GM21360 (cell line): ENCODE results near the gene NCBP3.

ENCODE experiments used
- ATAC-seq: cut with Tn5 transposase; IDR thresholded peaks from one replicate; pipeline ENCODE4 v1.9.1; 2021; ENCODE audit warnings: mild to moderate bottlenecking, moderate library complexity; ENCODE audit not compliant: unreplicated experiment

NCBP3 gene

DNA sequence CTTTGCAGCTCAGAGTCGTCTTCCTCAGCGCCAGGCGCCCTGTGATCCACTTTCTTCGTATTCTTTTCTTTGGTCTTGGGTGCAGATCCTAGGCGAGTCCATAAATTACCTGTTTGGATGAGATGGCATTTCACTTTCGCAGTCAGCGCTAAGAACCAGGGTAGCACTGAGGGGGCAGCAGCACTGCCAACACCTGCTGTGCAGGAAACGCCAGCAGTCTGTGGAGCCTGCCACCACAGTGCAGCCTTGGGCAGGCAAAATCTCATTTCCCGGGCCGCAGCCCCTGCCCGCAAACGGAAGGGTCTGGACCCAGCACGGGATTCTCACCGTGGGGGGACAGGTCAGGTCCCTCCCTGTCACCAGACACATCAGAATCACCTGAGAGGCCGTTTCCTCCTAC lies 32.9 kb downstream of the NCBP3 start:
- ATAC-seq: no peak

DNA sequence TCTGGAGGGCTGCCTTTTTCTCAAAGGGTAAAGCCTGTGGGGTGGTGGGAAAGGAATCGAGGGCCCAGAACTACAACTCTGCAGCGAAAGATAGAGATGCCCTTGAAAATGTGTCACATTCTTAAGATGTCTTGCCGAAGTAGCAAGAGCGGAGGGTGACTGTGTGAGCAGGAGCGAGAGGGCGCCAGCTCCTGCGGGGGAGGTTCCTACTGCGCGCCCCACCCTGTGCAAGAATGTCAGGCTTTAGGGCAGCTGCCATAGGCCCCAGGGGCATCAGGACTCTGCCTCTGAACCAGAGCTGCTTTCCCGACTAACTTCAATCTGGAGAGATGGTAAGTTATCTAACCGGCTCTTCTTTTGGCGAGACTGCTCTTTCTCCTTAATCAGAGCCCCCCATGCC lies 33.3 kb downstream of the NCBP3 start:
- ATAC-seq: no peak

DNA sequence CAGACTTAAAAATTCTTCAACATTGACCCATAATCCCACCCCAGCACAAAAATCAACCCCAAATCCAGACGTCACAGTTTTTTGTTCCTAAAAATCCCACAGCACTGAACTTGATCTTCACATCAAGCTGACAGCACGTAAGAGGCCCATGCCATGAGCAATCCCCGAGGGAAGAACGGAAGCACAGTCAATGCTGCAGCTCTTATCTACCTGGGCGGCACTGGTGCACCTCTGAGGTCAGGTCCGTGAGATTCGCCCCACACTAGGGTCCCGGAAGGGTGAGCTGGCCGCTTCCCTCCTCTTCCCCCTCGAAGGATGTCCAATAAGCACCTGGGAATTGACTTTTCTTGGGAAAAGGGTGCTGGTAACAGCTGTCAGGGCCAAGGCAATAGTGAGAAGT lies 33.8 kb downstream of the NCBP3 start:
- ATAC-seq: no peak

DNA sequence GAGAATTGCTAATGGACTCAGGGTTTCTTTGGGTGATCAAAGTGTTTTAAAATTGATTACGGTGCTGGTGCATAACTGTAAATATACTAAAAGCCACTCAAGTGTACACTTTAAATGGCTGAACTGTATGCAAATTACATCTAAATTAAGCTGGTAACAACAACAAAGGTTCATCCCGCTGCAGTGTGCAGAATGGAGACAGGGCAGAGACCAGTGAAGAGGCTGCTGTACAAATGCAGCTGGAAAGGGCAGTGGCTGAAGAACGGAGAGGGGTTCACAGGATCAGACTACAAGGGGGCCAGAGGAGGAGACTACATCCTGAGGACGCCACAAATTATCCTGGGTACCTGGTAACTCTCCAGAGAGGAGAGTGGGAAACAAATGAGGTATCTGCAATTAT lies 36.0 kb downstream of the NCBP3 start:
- ATAC-seq: no peak

GRCh38 chr17:3809135-3809534 lies 36.9 kb downstream of the NCBP3 start:
- no peak for ATAC-seq

DNA sequence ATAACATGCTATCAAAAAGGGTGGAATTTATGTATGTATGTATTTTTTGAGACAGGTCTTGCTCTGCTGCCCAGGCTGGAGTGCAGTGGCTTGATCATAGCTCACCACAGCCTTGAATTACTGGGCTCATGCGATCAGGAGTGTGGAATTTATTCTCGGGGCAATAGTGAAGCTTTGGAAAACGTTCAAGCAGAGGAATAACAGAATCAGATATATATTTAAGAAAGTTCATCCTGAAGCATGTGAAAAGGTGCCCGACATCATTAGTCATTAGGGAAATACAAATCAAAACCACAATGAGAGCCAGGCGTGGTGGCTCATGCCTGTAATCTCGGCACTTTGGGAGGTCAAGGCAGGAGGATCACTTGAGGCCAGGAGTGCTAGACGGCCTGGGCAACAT lies 37.3 kb downstream of the NCBP3 start:
- no peak for ATAC-seq

DNA sequence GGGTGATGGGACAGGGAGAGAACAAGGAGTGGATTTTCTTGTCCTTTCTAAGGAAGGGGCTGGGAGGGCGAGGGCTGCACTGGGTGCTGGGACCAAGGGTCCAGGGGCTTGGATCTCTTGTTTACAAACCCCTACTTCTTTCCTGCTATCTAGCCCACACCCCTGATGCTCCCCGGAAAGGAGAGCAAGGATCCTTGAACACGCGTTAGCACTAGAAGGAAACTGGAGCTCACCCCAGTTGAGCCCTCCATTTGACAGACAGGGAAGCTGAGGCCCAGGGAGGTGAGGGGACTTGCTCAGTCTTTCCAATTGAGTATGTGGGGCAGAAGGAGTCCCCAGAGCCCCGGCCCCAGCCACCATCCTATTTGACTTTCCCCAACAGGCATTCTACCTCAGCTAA lies 40.5 kb downstream of the NCBP3 start:
- no peak for ATAC-seq

DNA sequence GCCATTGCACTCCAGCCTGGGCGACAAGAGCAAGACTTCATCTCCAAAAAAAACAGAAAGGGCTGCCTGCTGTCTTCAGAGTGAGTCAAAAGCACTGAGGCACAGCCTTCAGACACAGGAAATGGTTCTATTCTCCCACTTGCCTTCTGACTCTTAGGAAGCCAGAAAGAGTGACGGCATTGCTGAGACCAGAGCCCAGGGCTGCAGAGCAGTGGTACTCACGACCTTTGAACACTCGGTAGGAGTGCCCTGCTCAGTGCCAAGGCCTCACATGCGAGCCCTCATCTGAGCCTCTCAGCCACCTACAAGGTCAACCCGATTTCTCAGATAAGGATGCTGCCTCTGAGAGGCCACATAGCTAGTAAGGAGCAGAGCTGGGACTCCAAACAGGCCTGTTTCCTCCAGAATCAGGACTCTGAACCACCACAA lies 41.5 kb downstream of the NCBP3 start:
- ATAC-seq: peak; percentile 54

DNA sequence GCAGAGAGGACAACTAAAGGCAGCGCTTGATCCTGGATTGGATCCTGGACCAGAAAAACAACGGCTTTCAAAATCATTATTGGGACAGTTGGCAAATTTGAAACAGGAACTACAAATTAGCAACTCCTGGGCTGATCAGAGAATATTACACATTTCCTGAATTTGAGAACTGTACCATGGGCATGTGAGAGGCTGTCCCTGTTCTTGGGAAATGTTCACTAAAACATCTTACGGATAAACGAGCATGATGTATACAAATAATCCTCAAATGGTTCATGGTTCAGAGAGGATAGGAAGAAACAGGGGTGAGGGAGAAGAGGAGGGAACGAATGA lies 42.8 kb downstream of the NCBP3 start:
- no peak for ATAC-seq

GRCh38 chr17:3802461-3803307 lies 43.4 kb downstream of the NCBP3 start:
- no peak for ATAC-seq

- ATAC-seq: no peak
These were observed 44.3 kb downstream of the NCBP3 start for GRCh38 chr17:3801792-3802191.

DNA sequence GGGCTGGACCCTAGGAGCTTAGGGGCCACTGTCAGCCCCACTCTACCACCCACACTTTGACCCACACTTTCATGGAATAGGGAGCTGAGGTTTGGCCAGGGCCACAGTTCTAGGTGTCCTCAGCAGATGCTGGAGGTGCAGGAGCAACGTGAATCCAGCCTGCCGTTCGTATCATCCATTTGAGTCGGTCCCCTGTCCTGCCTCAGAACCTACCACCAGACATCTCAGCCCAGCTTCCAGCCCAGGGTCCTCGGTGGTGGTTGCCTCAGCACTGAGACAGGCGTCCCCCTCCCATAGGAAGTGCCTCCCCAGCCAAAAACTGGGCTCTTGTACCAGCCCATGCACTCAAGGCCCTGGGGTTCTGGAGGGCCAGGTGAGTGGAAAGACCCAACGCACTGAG lies 44.7 kb downstream of the NCBP3 start:
- no peak for ATAC-seq

DNA sequence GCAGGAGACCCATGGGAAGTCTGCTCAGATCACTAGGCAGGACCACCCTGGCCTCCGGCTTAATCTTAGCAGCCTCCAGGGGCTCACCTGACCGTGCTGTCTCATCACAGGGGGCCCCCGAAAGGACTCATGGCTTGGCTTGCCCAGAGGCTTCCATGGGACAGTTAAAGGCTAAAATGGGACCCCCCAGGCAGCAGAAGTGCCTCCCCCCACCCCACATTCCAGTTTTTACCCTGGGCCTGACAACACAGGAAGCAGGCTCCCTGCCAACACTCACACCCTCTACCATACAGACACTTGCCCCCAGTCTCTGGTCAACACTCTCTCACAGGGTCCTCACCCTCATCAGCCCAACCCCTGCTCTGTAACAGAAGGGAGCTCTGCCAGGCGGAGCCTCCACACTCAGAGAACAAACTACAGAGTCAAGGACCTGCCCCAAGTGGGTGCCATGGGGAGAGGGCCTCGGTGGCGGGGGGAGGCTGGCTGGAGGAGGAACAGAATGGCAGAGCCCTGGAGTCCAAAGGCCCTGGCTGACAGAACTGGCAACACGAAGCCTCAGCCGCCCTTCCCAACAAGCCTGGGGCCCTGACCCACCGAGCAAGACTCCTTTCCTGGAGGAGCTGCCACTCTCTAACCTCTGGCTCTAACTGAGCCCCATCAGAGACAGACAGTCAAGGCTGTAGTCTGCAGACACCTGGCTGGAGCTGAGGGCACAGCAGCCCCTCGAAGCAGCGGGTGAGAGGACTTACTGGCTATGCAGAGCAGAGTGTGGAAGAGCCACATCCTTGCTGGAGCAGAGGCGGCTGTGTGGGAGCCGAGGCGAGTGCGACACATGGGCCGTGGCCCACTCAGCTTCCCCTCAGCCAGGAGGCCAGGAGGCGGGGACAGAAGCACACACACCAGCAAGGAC lies 45.4 kb downstream of the NCBP3 start, which contains the start of gene ITGAE:
ITGAE (minus strand) TSS at position 827 of the 910 bp plus-strand sequence; CDS start at position 783, 44 bp downstream.
- ATAC-seq: no peak

DNA sequence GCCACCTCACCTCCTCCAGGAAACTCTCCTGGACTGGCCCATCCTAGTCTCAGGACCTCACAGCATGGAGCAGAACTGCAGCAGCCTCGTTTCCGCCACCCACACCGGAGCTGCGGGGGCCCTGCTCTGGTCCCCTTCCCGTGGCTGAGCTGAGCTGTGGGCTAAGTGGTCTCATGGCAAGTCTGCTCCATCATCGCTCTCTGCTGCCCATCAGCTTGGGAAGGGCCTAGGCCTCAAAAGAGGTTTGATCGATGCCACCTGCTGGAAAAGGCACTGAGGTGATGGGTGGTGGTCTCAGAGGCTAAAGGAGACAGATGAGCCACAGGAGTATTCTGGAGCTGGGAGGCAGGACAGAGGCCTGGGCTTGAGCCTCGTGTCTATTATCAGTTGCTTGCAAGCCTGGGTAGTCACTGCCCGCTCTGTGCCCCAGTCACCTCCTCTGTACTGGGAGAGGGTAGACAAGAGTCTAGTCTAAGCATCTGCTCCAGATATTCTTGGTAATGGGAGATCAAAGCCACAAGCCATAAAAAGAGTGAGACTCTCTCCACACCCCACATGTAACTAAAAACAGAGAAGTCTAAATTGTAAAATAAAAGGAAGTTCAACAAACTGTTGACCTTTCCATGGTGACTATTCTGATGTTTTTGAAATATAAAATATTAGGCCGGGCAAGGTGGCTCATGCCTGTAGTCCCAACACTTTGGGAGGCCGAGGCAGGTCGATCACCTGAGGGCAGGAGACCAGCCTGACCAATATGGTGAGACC lies 46.7 kb downstream of the NCBP3 start:
- no peak for ATAC-seq

DNA sequence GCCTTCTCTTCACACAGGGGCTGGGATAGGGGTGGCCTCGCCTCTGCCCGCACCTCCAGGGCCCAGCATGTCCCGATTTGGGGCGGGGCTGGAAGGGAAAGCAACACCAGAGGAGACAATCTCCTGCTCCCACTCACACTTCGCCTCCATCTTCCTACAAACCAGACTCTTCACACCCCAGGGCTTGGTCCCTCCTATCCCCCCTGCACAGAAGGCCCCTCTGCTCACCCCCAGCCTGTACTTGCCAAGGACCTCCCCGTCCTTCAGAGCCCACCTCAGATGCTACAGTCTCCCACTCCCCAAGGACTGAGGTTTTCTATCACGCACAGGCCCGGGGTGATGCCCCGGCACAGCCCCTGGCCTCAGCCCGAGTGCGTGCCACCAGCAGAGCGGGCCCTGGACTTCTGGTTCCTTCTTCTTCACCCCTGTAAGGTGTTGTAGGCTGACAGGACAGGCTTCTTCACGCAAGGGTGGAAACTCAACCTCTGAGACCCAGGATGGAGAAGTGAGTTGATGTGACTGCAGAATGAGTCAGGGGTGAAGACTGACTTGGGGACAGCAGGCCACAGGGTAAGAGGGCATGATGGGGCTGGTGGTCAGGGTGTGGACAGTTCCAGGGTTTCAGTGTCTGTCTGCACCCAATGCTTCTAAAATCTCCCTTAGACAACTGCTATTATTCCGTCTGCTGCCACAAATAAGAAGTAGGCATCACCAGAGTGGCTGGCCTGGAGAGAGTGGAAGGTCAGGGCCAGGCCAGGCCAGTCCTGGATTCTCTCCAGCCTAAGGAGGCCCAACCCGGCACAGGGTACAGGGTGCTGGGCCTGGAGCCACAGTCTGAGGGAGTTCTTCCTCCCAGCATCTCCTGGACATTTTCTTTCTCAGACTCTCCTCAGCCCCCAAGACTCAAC lies 47.5 kb downstream of the NCBP3 start:
- ATAC-seq: no peak

DNA sequence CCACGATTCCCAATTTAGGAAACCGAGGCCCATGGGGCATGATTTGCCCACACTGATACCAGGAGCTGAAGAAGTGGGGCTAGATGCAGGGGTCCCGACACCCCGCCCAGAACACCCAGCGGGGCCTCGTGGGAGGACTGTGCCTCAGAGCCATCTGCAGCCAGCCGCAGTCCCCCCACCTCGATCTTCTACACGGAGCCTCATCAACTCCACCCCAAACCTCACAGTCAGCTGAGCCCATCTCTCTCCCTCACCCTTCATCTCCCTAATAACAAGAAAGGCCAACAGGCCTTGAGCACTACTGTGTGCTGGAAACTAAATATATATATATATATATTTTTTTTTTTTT lies 49.2 kb downstream of the NCBP3 start:
- peak; percentile 27 for ATAC-seq

- peak; percentile 75 for ATAC-seq
These were observed 49.8 kb downstream of the NCBP3 start for GRCh38 chr17:3796110-3796821.

- ATAC-seq: no peak
These were observed 50.5 kb downstream of the NCBP3 start for GRCh38 chr17:3795390-3796102.
